Skeletal muscle tissue (tissue), 4 donors: Measurements from ENCODE around the gene ARHGDIG. TPM values are rescaled to one million over a fixed set of nuclear protein-coding genes. Genes with fewer than 3 reads are reported as not detected.
"Not testable (repeated sequence)": the region's sequence is repeated elsewhere in the genome, so short reads cannot be mapped to it uniquely, and the experiment has no call there.

Source experiments
- H3K27ac ChIP-seq: one replicate; pipeline ENCODE4 v1.7.0; 2013; ENCODE audit warnings: mild to moderate bottlenecking, low read depth, low read length, inconsistent platforms
- H3K27me3 ChIP-seq, 3 donors: one replicate each; pipeline ENCODE4 v1.7.0; 2013; ENCODE audit warnings: low read length in 3 of 3; ENCODE audit not compliant: control insufficient read depth in 3 of 3, insufficient read depth in 3 of 3
- H3K36me3 ChIP-seq, 3 donors: one replicate each; pipeline ENCODE4 v1.7.0; 2013; ENCODE audit warnings: low read length in 3 of 3; ENCODE audit not compliant: control insufficient read depth in 3 of 3, insufficient read depth in 3 of 3
- H3K4me1 ChIP-seq, 3 donors: one replicate each; pipeline ENCODE4 v1.7.0; 2013; ENCODE audit warnings: low read length in 3 of 3, mild to moderate bottlenecking in 3 of 3; ENCODE audit not compliant: control insufficient read depth in 3 of 3, insufficient read depth in 3 of 3
- H3K4me3 ChIP-seq, 3 donors: one replicate each; pipeline ENCODE4 v1.7.0; 2013; ENCODE audit warnings: low read length in 3 of 3
- H3K9ac ChIP-seq, 3 donors: one replicate each; pipeline ENCODE4 v1.7.0; 2013; ENCODE audit warnings: low read length in 3 of 3, mild to moderate bottlenecking in 3 of 3, moderate library complexity in 2 of 3, low read depth in 1 of 3
- H3K9me3 ChIP-seq, 3 donors: one replicate each; pipeline ENCODE4 v1.7.0; 2013; ENCODE audit warnings: low read length in 3 of 3; ENCODE audit not compliant: control insufficient read depth in 3 of 3
- total RNA-seq: library from RNA; depleted of rRNA; stranded (reverse); fragments of >200 nt; gene quantifications from one replicate; pipeline ENCODE4 v1.2.3, GENCODE V29; 2014
- donor health status: Osteomylitis.

ARHGDIG gene
- total RNA-seq, 1 donor from 2014 or later = 1.0 TPM

DNA sequence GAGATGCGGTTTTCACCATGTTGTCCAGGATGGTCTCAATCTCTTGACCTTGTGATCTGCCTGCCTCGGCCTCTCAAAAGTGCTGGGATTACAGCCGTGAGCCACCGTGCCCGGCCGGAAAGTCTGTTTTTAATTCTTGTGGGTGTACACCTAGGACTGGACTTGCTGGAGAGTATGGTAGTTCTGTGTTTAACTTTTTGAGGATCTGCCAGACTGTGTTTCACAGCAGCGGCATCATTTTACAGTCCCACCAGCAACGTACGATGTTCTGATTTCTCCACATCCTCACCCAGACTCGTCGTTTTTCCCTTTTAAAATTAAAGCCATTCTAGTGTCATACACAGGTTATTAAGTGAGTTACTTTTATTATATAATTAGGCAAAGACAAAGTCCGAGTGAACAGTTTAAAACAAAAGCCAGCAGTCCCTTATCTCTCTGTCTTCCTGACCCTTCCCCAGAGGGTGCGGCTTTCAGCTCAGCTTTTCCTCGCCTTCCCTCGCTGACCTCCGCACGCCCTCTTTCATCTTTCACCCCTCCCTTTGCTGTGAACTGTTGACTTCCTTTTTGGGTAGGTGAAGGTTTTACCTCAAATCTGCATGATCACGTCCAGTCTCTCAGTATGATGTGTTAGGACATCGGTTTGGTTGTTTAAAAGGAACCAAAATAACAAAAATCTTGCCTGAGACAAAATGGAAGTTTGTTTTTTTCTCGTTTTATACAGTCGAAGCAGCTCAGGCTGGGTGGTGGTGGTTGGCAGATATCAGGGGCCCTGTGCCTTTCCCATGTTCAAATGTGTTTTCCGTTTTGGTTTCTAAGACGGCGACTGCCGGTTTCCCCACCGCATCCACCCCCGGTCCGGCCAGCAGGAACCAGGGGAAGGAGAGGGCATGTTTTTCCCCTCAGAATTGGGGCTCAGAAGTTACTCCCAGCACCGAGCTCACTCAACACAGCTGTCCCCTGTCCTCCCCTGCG is 27.7 kb upstream of the ARHGDIG start:
- H3K4me3 ChIP-seq = no peak overlapping the region
- peaks cover 0 to 2% (median 0%) of the 10 kb centered on the region in 3 donors for H3K4me1 ChIP-seq
- no peaks in the 10 kb centered on the region for H3K9me3 ChIP-seq
- peak overlapping the region in 1 of 3 donors; percentile 21 for H3K9ac ChIP-seq
- no peak overlapping the region for H3K27ac ChIP-seq
- H3K36me3 ChIP-seq = peaks cover 38 to 42% (median 38%) of the 10 kb centered on the region in 3 donors
- H3K27me3 ChIP-seq = no peaks in the 10 kb centered on the region

DNA sequence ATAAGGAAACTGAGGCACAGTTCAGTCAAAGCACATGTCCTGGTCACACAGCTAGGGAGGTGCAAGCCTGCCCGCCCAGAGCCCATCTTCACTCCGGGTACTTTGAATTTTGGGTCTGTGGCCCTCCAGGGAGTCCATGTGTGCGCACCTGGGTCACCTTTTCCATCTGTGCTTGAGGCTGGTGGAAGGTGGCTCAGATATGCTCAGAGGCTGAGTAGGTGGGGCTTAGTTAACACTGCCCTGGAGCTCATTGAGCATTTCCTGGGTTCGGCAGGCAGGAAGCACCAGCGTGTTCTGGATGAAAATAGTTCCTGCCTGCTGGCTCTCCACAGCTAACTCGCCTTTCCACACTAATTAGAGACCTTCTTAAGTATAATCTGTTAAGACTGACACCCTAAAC is 26.6 kb upstream of the ARHGDIG start:
- Histone ChIP-seq H3K9me3 (no peaks in the 10 kb centered on the region), H3K4me3 (no peak overlapping the region), H3K27ac (no peak overlapping the region), H3K27me3 (no peaks in the 10 kb centered on the region), H3K9ac (no peak overlapping the region), H3K4me1 (peaks cover 0 to 2% (median 0%) of the 10 kb centered on the region in 3 donors), H3K36me3 (peaks cover 38 to 42% (median 38%) of the 10 kb centered on the region in 3 donors)

DNA sequence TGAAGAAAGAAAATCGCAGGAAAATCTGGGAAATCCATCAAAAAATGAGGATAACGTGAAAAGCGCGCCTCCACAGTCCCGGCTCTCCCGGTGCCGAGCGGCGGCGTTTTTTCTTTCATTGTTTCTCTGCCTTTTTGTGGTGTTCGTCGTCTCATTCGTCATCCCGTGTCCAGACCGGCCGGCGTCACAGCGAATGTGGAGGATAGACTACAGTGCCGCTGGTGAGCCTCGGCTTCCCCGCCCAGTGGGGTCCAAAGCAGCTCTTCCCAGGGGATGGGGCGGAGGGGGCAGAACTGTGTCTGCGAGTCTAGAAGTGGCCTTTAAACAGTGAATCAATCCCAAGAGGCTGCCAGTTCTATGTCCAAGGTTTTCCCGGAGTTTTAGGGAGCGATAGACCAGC is 25.9 kb upstream of the ARHGDIG start:
- H3K36me3 ChIP-seq = peaks cover 34 to 42% (median 37%) of the 10 kb centered on the region in 3 donors
- no peak overlapping the region for H3K4me3 ChIP-seq
- H3K4me1 ChIP-seq = peaks cover 0 to 2% (median 0%) of the 10 kb centered on the region in 3 donors
- H3K9me3 ChIP-seq = no peaks in the 10 kb centered on the region
- no peaks in the 10 kb centered on the region for H3K27me3 ChIP-seq
- no peak overlapping the region for H3K9ac ChIP-seq
- H3K27ac ChIP-seq = no peak overlapping the region

DNA sequence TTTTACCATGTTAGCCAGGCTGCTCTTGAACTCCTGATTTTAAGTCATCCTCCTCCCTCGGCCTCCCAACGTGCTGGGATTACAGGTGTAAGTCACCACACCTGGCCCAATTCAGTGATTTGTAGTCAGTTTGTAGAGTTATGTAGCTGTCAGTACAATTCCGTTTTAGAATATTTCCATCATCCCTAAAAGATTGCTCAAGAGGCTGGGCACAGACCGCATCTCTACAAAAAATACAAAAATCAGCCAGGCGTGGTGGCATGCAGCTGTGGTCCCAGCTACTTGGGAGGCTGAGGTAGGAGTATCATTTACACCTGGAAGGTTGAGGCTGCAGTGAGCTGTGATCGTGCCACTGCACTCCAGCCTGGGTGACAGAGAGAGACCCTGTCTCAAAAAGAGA is 25.2 kb upstream of the ARHGDIG start:
- Histone ChIP-seq H3K27me3 (no peaks in the 10 kb centered on the region), H3K36me3 (peaks cover 36 to 45% (median 39%) of the 10 kb centered on the region in 3 donors)

DNA sequence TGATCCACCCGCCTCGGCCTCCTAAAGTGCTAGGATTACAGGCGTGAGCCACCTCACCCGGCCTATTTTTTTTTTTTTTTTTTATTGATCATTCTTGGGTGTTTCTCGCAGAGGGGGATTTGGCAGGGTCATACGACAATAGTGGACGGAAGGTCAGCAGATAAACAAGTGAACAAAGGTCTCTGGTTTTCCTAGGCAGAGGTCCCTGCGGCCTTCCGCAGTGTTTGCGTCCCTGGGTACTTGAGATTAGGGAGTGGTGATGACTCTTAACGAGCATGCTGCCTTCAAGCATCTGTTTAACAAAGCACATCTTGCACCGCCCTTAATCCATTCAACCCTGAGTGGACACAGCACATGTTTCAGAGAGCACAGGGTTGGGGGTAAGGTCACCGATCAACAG is 22.3 kb upstream of the ARHGDIG start:
- not testable (repeated sequence) for H3K27me3 ChIP-seq, H3K9ac ChIP-seq, H3K4me1 ChIP-seq, H3K27ac ChIP-seq, H3K4me3 ChIP-seq, H3K9me3 ChIP-seq
- peaks cover 47 to 54% (median 49%) of the 10 kb centered on the region in 3 donors for H3K36me3 ChIP-seq

More for the DNA sequence above, 25.2 kb upstream of the ARHGDIG start:
- Histone ChIP-seq H3K27ac (no peak overlapping the region), H3K4me1 (peaks cover 0 to 2% (median 0%) of the 10 kb centered on the region in 3 donors), H3K4me3 (no peak overlapping the region), H3K9me3 (no peaks in the 10 kb centered on the region), H3K9ac (no peak overlapping the region)

DNA sequence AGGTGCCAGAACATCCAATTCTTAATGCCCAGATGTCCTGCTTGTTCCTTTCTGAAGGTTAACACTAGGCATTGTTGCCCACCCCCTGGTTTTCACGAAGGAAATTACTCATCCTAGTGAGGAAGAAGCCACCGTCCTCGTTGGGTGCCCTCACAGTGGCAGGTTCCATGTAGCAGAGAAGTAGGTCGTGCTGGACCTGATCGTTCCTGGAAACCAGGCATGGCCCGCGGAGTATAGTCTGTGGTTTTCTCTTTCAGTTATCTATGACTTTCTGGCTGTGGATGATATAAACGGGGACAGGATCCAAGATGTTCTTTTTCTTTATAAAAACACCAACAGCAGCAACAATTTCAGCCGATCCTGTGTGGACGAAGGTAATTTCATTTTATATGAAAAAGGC is 21.2 kb upstream of the ARHGDIG start:
- no peaks in the 10 kb centered on the region for H3K27me3 ChIP-seq
- no peak overlapping the region for H3K27ac ChIP-seq
- peaks cover 52 to 61% (median 53%) of the 10 kb centered on the region in 3 donors for H3K36me3 ChIP-seq
- H3K9ac ChIP-seq = no peak overlapping the region
- H3K4me3 ChIP-seq = no peak overlapping the region
- H3K4me1 ChIP-seq = no peaks in the 10 kb centered on the region
- no peaks in the 10 kb centered on the region for H3K9me3 ChIP-seq

DNA sequence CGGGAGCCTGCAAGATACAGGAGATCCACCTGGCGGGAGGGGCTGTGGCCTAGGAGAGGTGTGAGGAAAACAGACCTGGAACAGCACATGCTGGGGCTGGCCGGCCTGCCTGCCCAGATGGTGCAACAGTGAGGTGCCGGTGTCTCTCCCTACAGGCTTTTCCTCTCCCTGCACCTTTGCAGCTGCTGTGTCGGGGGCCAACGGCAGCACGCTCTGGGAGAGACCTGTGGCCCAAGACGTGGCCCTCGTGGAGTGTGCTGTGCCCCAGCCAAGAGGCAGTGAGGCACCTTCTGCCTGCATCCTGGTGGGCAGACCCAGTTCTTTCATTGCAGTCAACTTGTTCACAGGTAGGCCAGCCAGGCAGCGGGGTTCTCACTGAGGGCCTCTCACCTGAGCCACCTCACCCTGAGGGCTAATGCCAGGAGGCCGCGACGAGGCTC is 20.6 kb upstream of the ARHGDIG start:
- Histone ChIP-seq H3K27me3 (no peaks in the 10 kb centered on the region), H3K27ac (no peak overlapping the region), H3K9ac (no peak overlapping the region), H3K4me3 (no peak overlapping the region), H3K4me1 (no peaks in the 10 kb centered on the region), H3K36me3 (peaks cover 55 to 60% (median 55%) of the 10 kb centered on the region in 3 donors), H3K9me3 (no peaks in the 10 kb centered on the region)

DNA sequence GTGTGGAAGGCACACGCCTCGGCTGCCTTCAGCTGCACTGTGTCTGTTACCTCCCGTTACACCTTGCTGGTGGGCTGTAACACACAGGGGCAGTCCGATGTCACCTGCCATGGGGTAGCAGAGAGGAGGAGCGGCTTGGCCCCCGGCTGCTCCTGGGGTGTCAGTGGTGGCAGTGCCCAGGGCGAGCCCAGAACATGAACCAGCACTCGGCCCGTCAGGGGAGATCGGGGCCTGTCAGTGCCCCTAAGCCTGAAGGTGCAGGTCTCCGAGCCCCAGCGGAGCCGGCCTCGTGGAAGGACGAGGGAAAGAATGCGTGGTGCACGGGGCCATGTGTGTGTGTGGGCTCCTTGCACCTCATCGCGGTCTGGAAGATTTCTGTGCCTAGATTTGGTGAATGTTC is 20.1 kb upstream of the ARHGDIG start:
- Histone ChIP-seq H3K9ac (no peak overlapping the region), H3K27me3 (no peaks in the 10 kb centered on the region), H3K4me1 (peaks cover 0 to under 1% (median 0%) of the 10 kb centered on the region in 3 donors), H3K36me3 (peaks cover 57 to 59% (median 59%) of the 10 kb centered on the region in 3 donors), H3K27ac (no peak overlapping the region), H3K9me3 (no peaks in the 10 kb centered on the region), H3K4me3 (no peak overlapping the region)

DNA sequence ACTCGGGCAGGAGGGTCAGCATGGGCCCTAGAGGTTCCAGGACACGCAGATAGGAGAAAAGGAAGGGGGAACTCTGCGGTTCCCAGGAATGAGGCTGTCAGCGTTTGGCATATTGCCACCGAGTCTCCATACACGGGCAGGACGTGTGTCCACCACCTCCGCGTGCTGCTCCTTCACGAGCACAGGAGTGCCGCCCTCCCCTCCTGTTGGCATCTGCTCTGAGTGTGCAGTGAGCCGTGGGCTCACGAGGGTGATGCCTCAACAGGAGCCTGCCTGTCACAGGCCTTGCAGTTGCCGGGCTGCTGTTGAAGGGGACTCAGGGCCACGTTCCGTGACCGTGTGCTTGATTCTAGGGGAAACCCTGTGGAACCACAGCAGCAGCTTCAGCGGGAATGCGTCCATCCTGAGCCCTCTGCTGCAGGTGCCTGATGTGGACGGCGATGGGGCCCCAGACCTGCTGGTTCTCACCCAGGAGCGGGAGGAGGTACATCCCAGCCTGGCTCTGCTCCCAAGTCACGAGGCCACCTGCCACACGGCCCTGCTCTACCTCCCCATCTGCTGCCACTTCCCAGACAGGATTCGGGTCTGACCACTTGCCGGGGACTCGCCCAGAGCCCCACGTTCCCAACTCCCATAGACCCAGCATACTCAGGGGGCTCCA is 19.2 kb upstream of the ARHGDIG start:
- H3K27me3 ChIP-seq = no peaks in the 10 kb centered on the region
- peaks cover 50 to 58% (median 53%) of the 10 kb centered on the region in 3 donors for H3K36me3 ChIP-seq
- H3K4me3 ChIP-seq = no peak overlapping the region
- H3K27ac ChIP-seq = no peak overlapping the region
- no peak overlapping the region for H3K9ac ChIP-seq
- peaks cover 3 to 7% (median 7%) of the 10 kb centered on the region in 3 donors for H3K4me1 ChIP-seq
- no peaks in the 10 kb centered on the region for H3K9me3 ChIP-seq
